H1 (cell line): ENCODE data around the gene RFX2. TPM values are rescaled to one million over a fixed set of nuclear protein-coding genes. Genes with fewer than 3 reads are reported as not detected.

Experiments used
- BRCA1 ChIP-seq: IDR thresholded peaks from 2 replicates; pipeline ENCODE4 v1.6.1; 2012; ENCODE audit warnings: low read depth, low read length, improper control_type of control experiment
- CBX8 ChIP-seq: fragments of 300-800, 300-1000 bp; sonication (generic); IDR thresholded peaks from 2 replicates; pipeline ENCODE4 v1.7.1; 2016; ENCODE audit warnings: low read depth, low read length, borderline replicate concordance
- HDAC6 ChIP-seq: IDR thresholded peaks from one replicate; pipeline ENCODE4 v1.7.1; 2012; ENCODE audit warnings: low read depth, mild to moderate bottlenecking, inconsistent platforms, low read length, moderate library complexity
- RNF2 ChIP-seq: fragments of 200-900, 300-1000 bp; sonication (generic); IDR thresholded peaks from 2 replicates; pipeline ENCODE4 v1.7.1; 2016; ENCODE audit warnings: borderline replicate concordance, low read depth, mild to moderate bottlenecking, antibody characterized with exemption, low read length; ENCODE audit not compliant: poor library complexity, severe bottlenecking; ENCODE audit errors: missing control alignments
- ZNF274 ChIP-seq: IDR thresholded peaks from 2 replicates; pipeline ENCODE4 v1.7.0; 2012; ENCODE audit warnings: low read length, borderline replicate concordance; ENCODE audit errors: extremely low read depth
- polyA plus RNA-seq, 7 experiments: library from polyadenylated mRNA; depleted of rRNA in 3 of 7; stranded (reverse) in 5 of 7; unstranded in 2 of 7; fragments of >200 nt in 5 of 7; fragments of 200-250 nt in 2 of 7; gene quantifications; 1 replicate in 5 of 7; 2 replicates in 1 of 7; 4 replicates in 1 of 7; pipeline versions ENCODE4 v1.2.1 to v1.2.3, GENCODE V29; 2011 to 2013; ENCODE audit warnings: missing spikeins in 2 of 7, mixed read lengths in 2 of 7
- total RNA-seq: library from RNA; stranded (reverse); fragmentation: NEBNext Ultra II Directional; extraction: Animal tissue kit (Norgen Biotek cat#: 25700); gene quantifications from 2 replicates; pipeline ENCODE4 v1.2.1, GENCODE V29; 2021

The RFX2 gene
- total and polyA plus RNA-seq, 2 of the 8 experiments (the other 6 are each of a cell fraction or from before 2014, with no cell fraction given), result 4.8 to 5.3 TPM

- TF ChIP-seq HDAC6 (no peak), BRCA1 (no peak), ZNF274 (no peak), RNF2 (no peak), CBX8 (no peak)
- TF ChIP-seq, all 59 proteins: peak for 0
Observed at GRCh38 chr19:5966941-5967340, 143.4 kb downstream of the RFX2 start (continued).
